GM12878 (cell line): ENCODE results near the gene HAGHL. TPM values are rescaled to one million over a fixed set of nuclear protein-coding genes. Genes with fewer than 3 reads are reported as not detected.

Experiments used
- ATAC-seq: fragments of 200-7000 bp; cut with Tn5 transposase; 3 replicates; pipeline ENCODE4 v1.9.1; 2020; ENCODE audit warnings: mild to moderate bottlenecking, moderate library complexity
- BruUV-seq: library from RNA; stranded (reverse); fragments of 400-500 nt; replicated peaks from 2 replicates; lab custom pipeline; 2021; lab: Mats Ljungman, UMichigan
- CTCF ChIA-PET: fragments of 300-600 bp; sonication (Branson Sonifier 250); formaldehyde crosslinking; extraction: SDS; loops from one replicate; lab custom pipeline; 2021; ENCODE audit warnings: inconsistent platforms; lab: Yijun Ruan, JAX
- POLR2A ChIA-PET: fragments of 350-600 bp; formaldehyde crosslinking; extraction: SDS; loops from one replicate; lab custom pipeline; 2021; ENCODE audit warnings: inconsistent platforms; lab: Charles Lee
- RAD21 ChIA-PET: fragments of 300-600 bp; sonication (Branson Sonifier 250); formaldehyde crosslinking; loops from one replicate; lab custom pipeline; 2023; ENCODE audit warnings: antibody characterized with exemption; ENCODE audit not compliant: unreplicated experiment; lab: Charles Lee
- SMC1A ChIA-PET: fragments of 300-600 bp; sonication (Branson Sonifier 250); formaldehyde crosslinking; loops from one replicate; lab custom pipeline; 2023; ENCODE audit not compliant: unreplicated experiment, uncharacterized antibody; lab: Charles Lee
- DNase-seq: peaks from one replicate; pipeline ENCODE4 v3.0.0-alpha.2; 2011; ENCODE audit warnings: low read depth, low spot score
- FAIRE-seq: peaks from 3 replicates; lab custom pipeline; 2011; peaks lifted over from hg19 to GRCh38; lab: Jason Lieb, UNC
- H2AFZ ChIP-seq: 2 replicates; pipeline ENCODE4 v1.6.0; 2011; ENCODE audit warnings: low read depth, low read length, control low read depth; ENCODE audit not compliant: control insufficient read depth
- H3K27ac ChIP-seq: 2 replicates; pipeline ENCODE4 v1.5.1; 2011; ENCODE audit warnings: control low read depth; ENCODE audit not compliant: control insufficient read depth, insufficient read depth
- H3K27me3 ChIP-seq, 2 experiments: replicated peaks in 1 of 2; 2 replicates each; pipeline versions ENCODE4 v1.6.0 to v1.6.1; 2011; ENCODE audit warnings: low read length in 1 of 2; ENCODE audit not compliant: control insufficient read depth in 2 of 2, insufficient read depth in 2 of 2
- H3K36me3 ChIP-seq, 2 experiments: 2 replicates each; pipeline ENCODE4 v1.5.1; 2011; ENCODE audit warnings: low read length in 1 of 2; ENCODE audit not compliant: control insufficient read depth in 2 of 2, insufficient read depth in 2 of 2
- H3K4me1 ChIP-seq: 2 replicates; pipeline ENCODE4 v1.6.1; 2011; ENCODE audit warnings: mild to moderate bottlenecking, low read length, moderate library complexity, mixed read lengths; ENCODE audit not compliant: control insufficient read depth, insufficient read depth
- H3K4me2 ChIP-seq: 2 replicates; pipeline ENCODE4 v1.6.0; 2011; ENCODE audit warnings: control low read depth; ENCODE audit not compliant: control insufficient read depth, insufficient read depth
- H3K4me3 ChIP-seq: fragments of 200-600 bp; sonication (generic); 2 replicates; pipeline ENCODE4 v1.5.1; 2016
- H3K79me2 ChIP-seq: 2 replicates; pipeline ENCODE4 v1.6.0; 2011; ENCODE audit warnings: low read length; ENCODE audit not compliant: control insufficient read depth, insufficient read depth
- H3K9ac ChIP-seq: 2 replicates; pipeline ENCODE4 v1.8.0; 2011; ENCODE audit warnings: low read length, control low read depth, mixed read lengths; ENCODE audit not compliant: control insufficient read depth, insufficient read depth
- H3K9me3 ChIP-seq: replicated peaks from 3 replicates; pipeline ENCODE4 v1.5.1; 2011; ENCODE audit warnings: mild to moderate bottlenecking, low read length; ENCODE audit not compliant: control insufficient read depth, insufficient read depth
- H4K20me1 ChIP-seq: 2 replicates; pipeline ENCODE4 v1.6.0; 2011; ENCODE audit not compliant: control insufficient read depth, insufficient read depth
- BCL3 ChIP-seq: IDR thresholded peaks from 2 replicates; pipeline ENCODE4 v1.6.1; 2011; ENCODE audit warnings: borderline replicate concordance, low read depth, mild to moderate bottlenecking, moderate library complexity, low read length; ENCODE audit not compliant: insufficient read depth, poor library complexity, severe bottlenecking
- BHLHE40 ChIP-seq, 2 experiments: fragments of 450-650 bp in 1 of 2; IDR thresholded peaks; 2 replicates each; pipeline ENCODE4 v1.6.1; 2011 to 2017; ENCODE audit warnings: low read depth in 2 of 2, borderline replicate concordance in 1 of 2, improper control_type of control experiment in 1 of 2, low read length in 1 of 2, mild to moderate bottlenecking in 1 of 2
- KAT2A ChIP-seq: conservative IDR thresholded peaks from 2 replicates; pipeline ENCODE4 v1.6.1; 2011; ENCODE audit warnings: low read depth, low read length; ENCODE audit not compliant: control insufficient read depth
- KDM1A ChIP-seq: fragments of 200-600 bp; sonication (generic); IDR thresholded peaks from 2 replicates; pipeline ENCODE4 v1.6.1; 2016; ENCODE audit warnings: borderline replicate concordance
- MEF2A ChIP-seq: IDR thresholded peaks from 2 replicates; pipeline ENCODE4 v1.6.1; 2011; ENCODE audit warnings: low read depth, mild to moderate bottlenecking, low read length, moderate library complexity; ENCODE audit not compliant: insufficient read depth
- NR2F1 ChIP-seq: fragments of 450-650 bp; conservative IDR thresholded peaks from 2 replicates; pipeline ENCODE4 v1.6.1; 2017; ENCODE audit warnings: mild to moderate bottlenecking
- PAX8 ChIP-seq: fragments of 450-650 bp; IDR thresholded peaks from 2 replicates; pipeline ENCODE4 v1.6.1; 2017; ENCODE audit warnings: mild to moderate bottlenecking, moderate library complexity
- PML ChIP-seq: IDR thresholded peaks from 2 replicates; pipeline ENCODE4 v1.6.1; 2012; ENCODE audit warnings: low read length, inconsistent platforms
- RB1 ChIP-seq: fragments of 450-650 bp; formaldehyde crosslinking; IDR thresholded peaks from 2 replicates; pipeline ENCODE4 v1.6.1; 2017; ENCODE audit warnings: mild to moderate bottlenecking, borderline replicate concordance
- RFX5 ChIP-seq: IDR thresholded peaks from 2 replicates; pipeline ENCODE4 v1.6.1; 2011; ENCODE audit warnings: low read depth, low read length, improper control_type of control experiment
- SIX5 ChIP-seq: IDR thresholded peaks from 2 replicates; pipeline ENCODE4 v1.6.1; 2011; ENCODE audit warnings: mild to moderate bottlenecking, low read depth, low read length, moderate library complexity; ENCODE audit not compliant: severe bottlenecking
- SREBF2 ChIP-seq: IDR thresholded peaks from 2 replicates; pipeline ENCODE4 v1.6.1; 2012; ENCODE audit warnings: mild to moderate bottlenecking, low read length
- SUPT20H ChIP-seq: IDR thresholded peaks from 2 replicates; pipeline ENCODE4 v1.6.1; 2011; ENCODE audit warnings: low read depth, mild to moderate bottlenecking, low read length, moderate library complexity, borderline replicate concordance; ENCODE audit not compliant: control insufficient read depth
- TCF12 ChIP-seq: IDR thresholded peaks from 2 replicates; pipeline ENCODE4 v1.6.1; 2011; ENCODE audit warnings: low read depth, mild to moderate bottlenecking, low read length
- TCF7 ChIP-seq: IDR thresholded peaks from 2 replicates; pipeline ENCODE4 v1.6.1; 2014; ENCODE audit warnings: antibody characterized with exemption, borderline replicate concordance
- ZBTB33 ChIP-seq: fragments of 450-650 bp; IDR thresholded peaks from 2 replicates; pipeline ENCODE4 v1.6.1; 2017; ENCODE audit warnings: mild to moderate bottlenecking
- ZNF217 ChIP-seq: fragments of 450-650 bp; IDR thresholded peaks from 2 replicates; pipeline ENCODE4 v1.6.1; 2017; ENCODE audit warnings: antibody characterized with exemption, mild to moderate bottlenecking
- ZNF274 ChIP-seq: IDR thresholded peaks from one replicate; pipeline ENCODE4 v1.8.0; 2011; ENCODE audit not compliant: insufficient read length, insufficient read depth
- WGBS: methylation state at CpG from one replicate; pipeline ENCODE4 v1.1.6; 2016; ENCODE audit warnings: low lambda C conversion rate; ENCODE audit not compliant: insufficient replicate concordance, insufficient coverage; ENCODE audit errors: missing lambda C conversion rate; 5-methylcytosine and 5-hydroxymethylcytosine counted together
- in situ Hi-C: fragments of 300-500 bp; cut with MboI; formaldehyde crosslinking; loops from 9 replicates; pipeline ENCODE4 v1.14.3; 2018; ENCODE audit warnings: mixed read lengths
- intact Hi-C: fragments of 100-400 bp; cut with micrococcal nuclease; formaldehyde crosslinking; loops from one replicate; pipeline ENCODE4 v1.14.2; 2022; ENCODE audit not compliant: unreplicated experiment
- polyA plus RNA-seq, 11 experiments: library from polyadenylated mRNA; depleted of rRNA in 4 of 11; unstranded in 6 of 11; stranded (reverse) in 5 of 11; fragments of >200 nt; fragmentation: Nextera tagmentation in 4 of 11; fragmentation: Illumina TruSeq in 1 of 11; extraction: Ambion mirVana in 4 of 11; extraction: Trizol in 1 of 11; gene quantifications; 1 replicate in 1 of 11; 2 replicates in 10 of 11; pipeline versions ENCODE4 v1.2.1 to v1.2.3, GENCODE V29; 2011 to 2016; ENCODE audit warnings: inconsistent platforms in 2 of 11, missing spikeins in 2 of 11, low read depth in 1 of 11
- total RNA-seq, 4 experiments: library from RNA; depleted of rRNA in 3 of 4; stranded (reverse); fragments of >200 nt in 3 of 4; fragmentation: Illumina TruSeq in 1 of 4; extraction: Trizol in 1 of 4; gene quantifications; 2 replicates each; pipeline versions ENCODE4 v1.2.1 to v1.2.3, GENCODE V29; 2013 to 2021

HAGHL gene
- total and polyA plus RNA-seq, 10 of the 15 experiments (the other 5 are each of a cell fraction or from before 2014, with no cell fraction given) = 0.23 to 44.6 (median 16.4) TPM

- no peak for TF ChIP-seq BCL3
- TF ChIP-seq SREBF2 = no peak
- TF ChIP-seq SUPT20H = no peak
- no peak for TF ChIP-seq TCF12
- TF ChIP-seq ZNF217 = no peak
Measured at GRCh38 chr16:718389-718788, 8.5 kb upstream of the HAGHL start (continued).

GRCh38 chr16:718922-719321 lies 8.0 kb upstream of the HAGHL start:
- 0 out of 2 replicates have a peak, but pooled peaks cover 2% of the 10 kb centered on the region for H4K20me1 ChIP-seq
- CTCF ChIA-PET = interaction anchor here (0.6 to 1.6 kb wide), 3 partner anchors 22 to 1722 kb away, joined by 3 to 10 read pairs (median 5); partner anchors contain the start of genes CHTF18, CIAO3 and RPUSD1
- FAIRE-seq (no peak), ATAC-seq (no peak), DNase-seq (no peak)
- POLR2A ChIA-PET = no interaction called here
- intact Hi-C loops (no loop called here), in situ Hi-C loops (no loop called here)
- no peak overlapping the region for H3K9ac ChIP-seq
- H3K27ac ChIP-seq = no peak overlapping the region
- no peaks in the 10 kb centered on the region for H3K36me3 ChIP-seq
- SMC1A ChIA-PET = no interaction called here
- H3K9me3 ChIP-seq = no peaks in the 10 kb centered on the region
- 82% methylated on average over 6 of the region's 6 CpGs for WGBS
- H3K27me3 ChIP-seq = no peaks in the 10 kb centered on the region
- H3K4me2 ChIP-seq = no peak overlapping the region; the same call in 1 of the 2 replicates
- BruUV-seq = no TSS peak
- H2AFZ ChIP-seq = no peak overlapping the region
- RAD21 ChIA-PET = no interaction called here
- no peak overlapping the region for H3K4me3 ChIP-seq
- H3K79me2 ChIP-seq = no peaks in the 10 kb centered on the region; the same call in 1 of the 2 replicates
- peaks cover 10% of the 10 kb centered on the region for H3K4me1 ChIP-seq
- no peak for TF ChIP-seq RFX5
- TF ChIP-seq MEF2A = no peak
- no peak for TF ChIP-seq RB1
- TF ChIP-seq BHLHE40 (IDR thresholded peaks at IDR 0.05; ENCODE audit: borderline replicate concordance in 1 of 2, low read depth in 2 of 2, low read length in 1 of 2) = no peak
- TF ChIP-seq PML = no peak
- no peak for TF ChIP-seq NR2F1
- no peak for TF ChIP-seq ZBTB33
- no peak for TF ChIP-seq KDM1A
- no peak for TF ChIP-seq KAT2A
- no peak for TF ChIP-seq SIX5
- no peak for TF ChIP-seq PAX8
- TF ChIP-seq TCF7 = no peak
- TF ChIP-seq ZNF274 = no peak
